ENCODE results near the gene KIR2DL3. TPM values are rescaled to one million over a fixed set of nuclear protein-coding genes. Genes with fewer than 3 reads are reported as not detected.
"Not testable (repeated sequence)": the region's sequence is repeated elsewhere in the genome, so short reads cannot be mapped to it uniquely, and the experiment has no call there.

The KIR2DL3 gene
- total and polyA plus RNA-seq, 2 donors: 0.05 TPM; not detected in 1

DNA sequence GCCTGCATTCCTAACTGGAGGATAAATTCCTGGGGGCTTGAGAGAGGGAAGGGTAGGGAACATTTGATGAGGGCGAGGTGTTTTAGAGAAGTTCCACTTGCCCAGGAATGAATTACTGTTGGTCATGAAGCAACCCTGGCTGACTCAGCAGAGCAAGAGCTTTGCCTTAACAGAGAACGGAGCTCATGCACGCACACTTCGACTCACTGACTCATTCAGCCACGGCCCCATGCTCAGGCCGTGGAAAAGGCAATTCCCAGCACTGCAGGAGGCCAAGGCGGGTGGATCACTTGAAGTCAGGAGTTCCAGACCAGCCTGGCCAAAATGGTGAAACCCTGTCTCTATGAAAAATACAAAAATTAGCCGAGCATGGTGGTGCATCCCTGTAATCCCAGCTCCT lies 25.9 kb downstream of the KIR2DL3 start:
- H3K36me3 ChIP-seq (ENCODE audit: control insufficient read depth in 2 of 2, insufficient read depth in 2 of 2, low read length in 1 of 2); DNase-seq (ENCODE audit: low read depth in 6 of 9, low spot score in 9 of 9); H3K27me3 ChIP-seq (ENCODE audit: control insufficient read depth in 2 of 2, insufficient read depth in 1 of 2, low read length in 1 of 2); H3K27ac ChIP-seq (ENCODE audit: low read depth in 1 of 2, low read length in 1 of 2); H3K4me1 ChIP-seq (ENCODE audit: control insufficient read depth in 2 of 2, insufficient read depth in 2 of 2, low read length in 2 of 2); H3K9me3 ChIP-seq (ENCODE audit: control insufficient read depth in 2 of 2, insufficient read depth in 1 of 2, low read length in 1 of 2); H3K4me3 ChIP-seq (ENCODE audit: low read length in 2 of 2): not testable (repeated sequence)
- WGBS: 86% methylated on average over 8 of the region's 8 CpGs

DNA sequence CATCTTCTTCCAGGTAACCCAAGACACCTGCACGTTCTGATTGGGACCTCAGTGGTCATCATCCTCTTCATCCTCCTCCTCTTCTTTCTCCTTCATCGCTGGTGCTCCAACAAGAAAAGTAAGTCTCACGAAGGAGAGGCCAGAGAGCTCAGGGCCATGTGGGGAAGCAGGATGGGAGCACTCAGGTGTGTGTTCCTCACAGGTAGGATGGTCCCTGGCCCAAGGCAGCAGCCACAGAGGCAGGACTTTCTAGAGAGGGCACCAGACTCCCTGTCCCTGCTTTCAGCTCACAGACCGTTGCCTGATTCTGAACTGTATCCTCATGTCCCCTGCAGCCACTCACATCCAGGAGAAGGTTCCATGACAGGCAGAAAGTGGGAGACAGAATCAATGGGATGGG lies 28.2 kb downstream of the KIR2DL3 start:
- H3K36me3 ChIP-seq (ENCODE audit: control insufficient read depth in 2 of 2, insufficient read depth in 2 of 2, low read length in 1 of 2); H3K9me3 ChIP-seq (ENCODE audit: control insufficient read depth in 2 of 2, insufficient read depth in 1 of 2, low read length in 1 of 2); H3K4me1 ChIP-seq (ENCODE audit: control insufficient read depth in 2 of 2, insufficient read depth in 2 of 2, low read length in 2 of 2); DNase-seq (ENCODE audit: low read depth in 6 of 9, low spot score in 9 of 9); H3K27ac ChIP-seq (ENCODE audit: low read depth in 1 of 2, low read length in 1 of 2); H3K4me3 ChIP-seq (ENCODE audit: low read length in 2 of 2); H3K27me3 ChIP-seq (ENCODE audit: control insufficient read depth in 2 of 2, insufficient read depth in 1 of 2, low read length in 1 of 2): not testable (repeated sequence)
- 87% methylated on average over 4 of the region's 4 CpGs for WGBS

DNA sequence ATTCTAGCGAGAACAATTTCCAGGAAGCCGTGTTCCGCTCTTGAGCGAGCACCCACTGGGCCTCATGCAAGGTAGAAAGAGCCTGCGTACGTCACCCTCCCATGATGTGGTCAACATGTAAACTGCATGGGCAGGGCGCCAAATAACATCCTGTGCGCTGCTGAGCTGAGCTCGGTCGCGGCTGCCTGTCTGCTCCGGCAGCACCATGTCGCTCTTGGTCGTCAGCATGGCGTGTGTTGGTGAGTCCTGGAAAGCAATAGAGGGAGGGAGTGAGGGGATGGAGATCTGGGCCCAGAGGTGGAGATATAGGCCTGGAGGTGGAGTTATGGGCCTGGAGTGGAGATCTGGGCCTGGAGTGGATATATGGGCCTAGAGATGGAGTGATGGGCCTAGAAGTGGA lies 31.3 kb downstream of the KIR2DL3 start, which contains the start of gene KIR2DL1:
TSS of gene KIR2DL1 (plus strand) at position 148 of the 400 bp plus-strand sequence. CDS start at position 206, 58 bp downstream.
- WGBS: 96% methylated on average over 15 of the region's 15 CpGs
- not testable (repeated sequence) for H3K4me1 ChIP-seq (ENCODE audit: control insufficient read depth in 2 of 2, insufficient read depth in 2 of 2, low read length in 2 of 2); H3K27ac ChIP-seq (ENCODE audit: low read depth in 1 of 2, low read length in 1 of 2); H3K36me3 ChIP-seq (ENCODE audit: control insufficient read depth in 2 of 2, insufficient read depth in 2 of 2, low read length in 1 of 2); DNase-seq (ENCODE audit: low read depth in 6 of 9, low spot score in 9 of 9); H3K4me3 ChIP-seq (ENCODE audit: low read length in 2 of 2); H3K27me3 ChIP-seq (ENCODE audit: control insufficient read depth in 2 of 2, insufficient read depth in 1 of 2, low read length in 1 of 2); H3K9me3 ChIP-seq (ENCODE audit: control insufficient read depth in 2 of 2, insufficient read depth in 1 of 2, low read length in 1 of 2)

DNA sequence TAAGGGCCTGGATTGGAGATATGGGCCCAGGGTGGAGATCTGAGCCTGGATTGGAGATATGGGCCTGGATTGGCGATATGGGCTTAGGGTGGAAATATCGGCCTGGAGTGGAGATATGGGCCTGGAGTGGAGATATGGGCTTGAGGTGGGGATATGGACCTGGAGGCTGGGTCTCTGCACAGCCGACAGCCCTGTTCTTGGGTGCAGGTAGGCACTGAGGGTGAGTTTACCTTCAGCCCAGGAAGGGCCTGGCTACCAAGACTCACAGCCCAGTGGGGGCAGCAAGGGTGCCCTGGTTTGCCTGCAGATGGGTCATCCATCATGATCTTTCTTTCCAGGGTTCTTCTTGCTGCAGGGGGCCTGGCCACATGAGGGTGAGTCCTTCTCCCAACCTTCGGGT lies 32.2 kb downstream of the KIR2DL3 start:
- H3K27ac ChIP-seq (ENCODE audit: low read depth in 1 of 2, low read length in 1 of 2); H3K4me1 ChIP-seq (ENCODE audit: control insufficient read depth in 2 of 2, insufficient read depth in 2 of 2, low read length in 2 of 2); H3K27me3 ChIP-seq (ENCODE audit: control insufficient read depth in 2 of 2, insufficient read depth in 1 of 2, low read length in 1 of 2); DNase-seq (ENCODE audit: low read depth in 6 of 9, low spot score in 9 of 9); H3K4me3 ChIP-seq (ENCODE audit: low read length in 2 of 2); H3K9me3 ChIP-seq (ENCODE audit: control insufficient read depth in 2 of 2, insufficient read depth in 1 of 2, low read length in 1 of 2); H3K36me3 ChIP-seq (ENCODE audit: control insufficient read depth in 2 of 2, insufficient read depth in 2 of 2, low read length in 1 of 2): not testable (repeated sequence)
- WGBS: 88% methylated on average over 4 of the region's 4 CpGs

DNA sequence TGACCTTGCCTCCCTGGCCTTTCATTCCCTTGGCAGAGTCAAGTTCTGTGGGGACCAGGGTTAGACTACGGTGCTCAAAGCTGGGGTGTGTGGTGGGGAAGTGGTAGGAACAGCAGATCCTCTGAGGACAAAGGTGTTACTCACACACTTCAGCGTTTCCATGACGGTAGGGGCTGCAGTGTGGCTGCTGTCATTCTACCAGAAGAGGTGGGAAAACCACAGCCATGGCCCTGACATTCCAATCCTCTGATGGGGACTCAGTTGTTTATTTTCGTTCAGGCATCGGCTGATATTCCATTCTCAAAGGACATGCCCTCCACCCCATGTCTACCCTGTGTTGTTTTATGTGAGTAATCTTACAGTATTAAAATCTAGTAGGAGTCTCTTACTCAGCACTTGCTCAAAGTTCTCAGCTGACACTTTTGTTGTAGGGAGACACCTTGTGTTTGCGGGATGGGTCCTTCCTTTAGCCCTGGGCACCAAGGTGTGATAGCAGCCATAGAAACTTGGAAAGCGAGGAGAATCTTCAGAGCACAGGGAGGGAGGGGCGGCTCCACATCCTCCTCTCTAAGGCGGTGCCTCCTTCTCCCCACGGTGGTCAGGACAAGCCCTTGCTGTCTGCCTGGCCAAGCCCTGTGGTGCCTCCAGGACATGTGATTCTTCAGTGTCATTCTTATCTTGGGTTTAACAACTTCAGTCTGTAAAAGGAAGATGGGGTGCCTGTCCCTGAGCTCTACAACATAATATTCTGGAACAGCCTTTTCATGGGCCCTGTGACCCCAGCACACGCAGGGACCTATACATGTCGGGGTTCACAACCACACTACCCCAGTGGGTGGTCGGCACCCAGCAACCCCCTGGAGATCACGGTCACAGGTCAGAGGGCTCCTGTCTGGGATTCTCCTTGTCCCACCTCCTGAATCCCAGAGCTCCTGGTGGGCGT lies 33.0 kb downstream of the KIR2DL3 start:
- not testable (repeated sequence) for H3K27ac ChIP-seq (ENCODE audit: low read depth in 1 of 2, low read length in 1 of 2); H3K4me1 ChIP-seq (ENCODE audit: control insufficient read depth in 2 of 2, insufficient read depth in 2 of 2, low read length in 2 of 2); H3K9me3 ChIP-seq (ENCODE audit: control insufficient read depth in 2 of 2, insufficient read depth in 1 of 2, low read length in 1 of 2); DNase-seq (ENCODE audit: low read depth in 6 of 9, low spot score in 9 of 9); H3K27me3 ChIP-seq (ENCODE audit: control insufficient read depth in 2 of 2, insufficient read depth in 1 of 2, low read length in 1 of 2); H3K4me3 ChIP-seq (ENCODE audit: low read length in 2 of 2); H3K36me3 ChIP-seq (ENCODE audit: control insufficient read depth in 2 of 2, insufficient read depth in 2 of 2, low read length in 1 of 2)
- WGBS: 81% methylated on average over 12 of the region's 15 CpGs

DNA sequence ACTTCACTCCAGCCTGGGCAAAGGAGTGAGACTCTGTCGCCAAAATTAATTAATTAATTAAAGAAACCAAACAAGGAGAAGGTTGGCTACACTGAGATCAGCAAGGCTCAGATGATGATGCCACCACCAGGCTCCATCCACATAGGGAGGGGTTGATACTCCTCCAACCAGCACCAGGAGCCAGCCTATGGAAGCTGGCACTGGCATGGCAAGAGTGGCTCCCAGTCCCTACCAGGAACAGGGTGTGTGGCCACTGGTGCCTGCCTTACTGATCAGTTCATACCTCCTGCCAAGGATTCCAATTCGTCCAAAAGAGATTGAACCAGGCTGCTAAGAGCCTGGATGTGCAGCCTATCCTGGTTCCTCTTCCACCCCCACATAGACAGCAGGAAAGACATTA lies 34.4 kb downstream of the KIR2DL3 start:
- H3K4me3 ChIP-seq (ENCODE audit: low read length in 2 of 2); H3K9me3 ChIP-seq (ENCODE audit: control insufficient read depth in 2 of 2, insufficient read depth in 1 of 2, low read length in 1 of 2); H3K27ac ChIP-seq (ENCODE audit: low read depth in 1 of 2, low read length in 1 of 2); H3K4me1 ChIP-seq (ENCODE audit: control insufficient read depth in 2 of 2, insufficient read depth in 2 of 2, low read length in 2 of 2); H3K27me3 ChIP-seq (ENCODE audit: control insufficient read depth in 2 of 2, insufficient read depth in 1 of 2, low read length in 1 of 2); H3K36me3 ChIP-seq (ENCODE audit: control insufficient read depth in 2 of 2, insufficient read depth in 2 of 2, low read length in 1 of 2); DNase-seq (ENCODE audit: low read depth in 6 of 9, low spot score in 9 of 9): not testable (repeated sequence)
- WGBS: 31% methylated on average over 2 of the region's 2 CpGs

DNA sequence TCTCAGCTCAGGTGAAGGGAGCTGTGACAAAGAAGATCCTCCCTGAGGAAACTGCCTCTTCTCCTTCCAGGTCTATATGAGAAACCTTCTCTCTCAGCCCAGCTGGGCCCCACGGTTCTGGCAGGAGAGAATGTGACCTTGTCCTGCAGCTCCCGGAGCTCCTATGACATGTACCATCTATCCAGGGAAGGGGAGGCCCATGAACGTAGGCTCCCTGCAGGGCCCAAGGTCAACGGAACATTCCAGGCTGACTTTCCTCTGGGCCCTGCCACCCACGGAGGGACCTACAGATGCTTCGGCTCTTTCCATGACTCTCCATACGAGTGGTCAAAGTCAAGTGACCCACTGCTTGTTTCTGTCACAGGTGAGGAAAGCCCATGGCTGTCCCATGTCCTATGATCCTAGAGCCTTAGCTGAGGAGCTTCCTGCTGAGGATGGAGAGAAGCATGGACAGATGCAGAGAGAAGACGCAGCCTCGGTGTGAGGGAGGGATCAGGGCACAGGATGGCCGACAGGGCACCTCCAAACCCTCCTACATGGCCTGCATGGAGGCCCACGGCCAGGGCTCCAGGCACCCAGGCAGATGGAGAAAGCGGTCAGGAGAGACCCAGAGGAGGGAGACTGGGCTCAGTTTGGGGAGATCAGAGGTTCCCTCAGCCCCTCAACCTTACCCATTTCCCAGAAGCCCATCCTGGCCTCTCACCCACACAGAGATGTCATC lies 36.9 kb downstream of the KIR2DL3 start:
- 86% methylated on average over 12 of the region's 12 CpGs for WGBS
- not testable (repeated sequence) for H3K27ac ChIP-seq (ENCODE audit: low read depth in 1 of 2, low read length in 1 of 2); DNase-seq (ENCODE audit: low read depth in 6 of 9, low spot score in 9 of 9); H3K4me3 ChIP-seq (ENCODE audit: low read length in 2 of 2); H3K9me3 ChIP-seq (ENCODE audit: control insufficient read depth in 2 of 2, insufficient read depth in 1 of 2, low read length in 1 of 2); H3K4me1 ChIP-seq (ENCODE audit: control insufficient read depth in 2 of 2, insufficient read depth in 2 of 2, low read length in 2 of 2); H3K27me3 ChIP-seq (ENCODE audit: control insufficient read depth in 2 of 2, insufficient read depth in 1 of 2, low read length in 1 of 2); H3K36me3 ChIP-seq (ENCODE audit: control insufficient read depth in 2 of 2, insufficient read depth in 2 of 2, low read length in 1 of 2)

DNA sequence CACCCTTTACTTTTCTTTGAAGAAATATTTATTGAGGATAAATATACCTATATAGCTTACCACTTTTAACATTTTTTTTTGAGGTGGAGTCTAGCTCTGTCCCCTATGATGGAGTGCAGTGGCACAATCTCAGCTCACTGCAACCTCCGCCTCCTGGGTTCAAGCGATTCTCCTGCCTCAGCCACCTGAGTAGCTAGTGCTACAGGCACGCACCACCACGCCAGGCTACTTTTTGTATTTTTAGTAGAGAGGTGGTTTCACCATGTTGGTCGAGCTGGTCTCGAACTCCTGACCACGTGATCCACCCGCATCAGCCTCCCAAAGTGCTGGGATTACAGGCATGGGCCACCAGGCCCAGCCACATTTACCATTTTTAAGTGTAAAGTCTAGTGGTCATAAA lies 37.5 kb downstream of the KIR2DL3 start:
- WGBS: 77% methylated on average over 8 of the region's 8 CpGs
- not testable (repeated sequence) for H3K4me1 ChIP-seq (ENCODE audit: control insufficient read depth in 2 of 2, insufficient read depth in 2 of 2, low read length in 2 of 2); H3K4me3 ChIP-seq (ENCODE audit: low read length in 2 of 2); H3K27me3 ChIP-seq (ENCODE audit: control insufficient read depth in 2 of 2, insufficient read depth in 1 of 2, low read length in 1 of 2); H3K27ac ChIP-seq (ENCODE audit: low read depth in 1 of 2, low read length in 1 of 2); H3K36me3 ChIP-seq (ENCODE audit: control insufficient read depth in 2 of 2, insufficient read depth in 2 of 2, low read length in 1 of 2); DNase-seq (ENCODE audit: low read depth in 6 of 9, low spot score in 9 of 9); H3K9me3 ChIP-seq (ENCODE audit: control insufficient read depth in 2 of 2, insufficient read depth in 1 of 2, low read length in 1 of 2)

DNA sequence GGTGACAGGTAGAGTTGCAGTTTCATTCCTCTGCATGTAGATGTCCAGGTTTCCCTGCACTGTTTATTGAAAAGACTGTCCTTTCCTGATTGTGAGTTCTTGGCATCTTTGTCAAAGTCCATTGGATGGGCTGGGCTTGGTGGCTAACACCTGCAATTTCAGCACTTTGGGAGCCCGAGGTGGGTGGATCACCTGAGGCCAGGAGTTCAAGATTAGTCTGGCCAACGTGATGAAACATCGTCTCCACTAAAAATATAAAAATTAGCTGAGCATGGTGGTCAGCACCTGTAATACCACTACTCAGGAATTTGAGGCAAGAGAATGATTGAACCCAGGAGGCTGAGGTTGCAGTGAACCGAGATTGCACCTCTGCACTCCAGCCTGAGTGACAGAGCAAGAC lies 39.5 kb downstream of the KIR2DL3 start:
- not testable (repeated sequence) for H3K27me3 ChIP-seq (ENCODE audit: control insufficient read depth in 2 of 2, insufficient read depth in 1 of 2, low read length in 1 of 2); DNase-seq (ENCODE audit: low read depth in 6 of 9, low spot score in 9 of 9); H3K4me1 ChIP-seq (ENCODE audit: control insufficient read depth in 2 of 2, insufficient read depth in 2 of 2, low read length in 2 of 2); H3K36me3 ChIP-seq (ENCODE audit: control insufficient read depth in 2 of 2, insufficient read depth in 2 of 2, low read length in 1 of 2); H3K27ac ChIP-seq (ENCODE audit: low read depth in 1 of 2, low read length in 1 of 2); H3K4me3 ChIP-seq (ENCODE audit: low read length in 2 of 2); H3K9me3 ChIP-seq (ENCODE audit: control insufficient read depth in 2 of 2, insufficient read depth in 1 of 2, low read length in 1 of 2)
- WGBS: 65% methylated on average over 4 of the region's 4 CpGs
